GM19455 (cell line): Measurements from ENCODE around the gene MCM3AP.
"Not testable (repeated sequence)": the region's sequence is repeated elsewhere in the genome, so short reads cannot be mapped to it uniquely, and the experiment has no call there.

Experiments
- ATAC-seq: cut with Tn5 transposase; IDR thresholded peaks from one replicate; pipeline ENCODE4 v1.9.1; 2021; ENCODE audit not compliant: unreplicated experiment

The MCM3AP gene

GRCh38 chr21:46207006-46207919, 78.1 kb downstream of the MCM3AP start:
- ATAC-seq: no peak

DNA sequence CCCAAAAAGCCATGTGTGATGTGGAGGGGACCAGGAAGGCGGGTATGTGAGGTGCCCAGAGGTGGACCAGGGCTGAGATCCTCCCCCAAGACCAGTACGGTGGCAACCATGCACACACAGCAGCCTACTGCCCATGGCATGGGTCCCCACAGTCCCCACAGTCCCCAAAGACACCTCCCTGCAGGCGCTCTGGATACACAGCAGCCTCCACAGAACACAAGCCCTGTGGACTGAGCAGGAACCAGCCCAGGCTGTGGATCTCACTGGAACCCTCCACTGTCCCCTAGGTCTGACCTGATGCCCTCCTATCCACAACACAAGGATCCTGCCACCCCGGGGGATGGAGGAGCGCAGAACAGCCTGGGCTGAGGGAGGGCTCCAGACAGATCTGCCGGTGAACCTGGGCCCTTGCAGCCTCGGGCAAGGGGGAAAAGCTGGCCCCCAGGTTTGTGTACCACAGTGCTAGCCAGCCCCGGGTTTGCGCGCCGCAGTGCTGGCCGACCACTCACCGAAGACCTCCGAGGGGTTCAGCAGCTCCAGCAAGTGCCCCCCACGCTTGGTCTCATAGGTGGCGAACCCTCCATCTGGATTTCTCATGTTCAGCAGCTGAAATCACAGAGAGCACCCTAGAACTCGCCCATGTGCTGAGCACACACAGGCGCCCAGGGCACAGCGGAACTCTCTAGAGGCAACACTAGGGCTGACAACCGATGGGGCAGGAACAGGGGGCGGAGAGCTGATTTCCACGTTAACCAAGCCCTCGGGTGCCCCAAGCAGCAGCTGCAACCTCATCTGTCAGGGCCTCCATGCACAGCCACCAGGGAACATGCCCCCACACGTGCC, 79.0 kb downstream of the MCM3AP start:
- no peak for ATAC-seq

DNA sequence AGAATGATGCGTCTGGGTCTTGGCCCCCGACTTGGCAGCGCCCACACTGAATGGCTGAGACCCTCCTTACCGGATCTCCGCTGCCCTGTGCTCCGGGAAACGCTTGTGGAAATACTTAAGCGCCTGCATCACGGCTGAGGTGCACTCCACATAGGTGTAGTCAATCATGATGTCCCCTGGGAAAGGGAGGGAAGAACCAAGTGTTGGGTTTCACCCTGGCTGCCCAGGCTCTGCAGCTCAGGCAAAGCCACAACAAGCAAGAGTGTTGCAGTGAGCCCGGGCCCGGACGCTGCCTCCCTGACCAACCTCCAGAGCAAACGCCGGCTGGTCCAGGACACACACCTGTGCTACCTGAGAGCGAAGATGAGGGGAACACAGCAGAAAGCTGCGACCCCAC, 79.6 kb downstream of the MCM3AP start:
- ATAC-seq: no peak

GRCh38 chr21:46205166-46205565, 80.2 kb downstream of the MCM3AP start:
- no peak for ATAC-seq

- ATAC-seq: no peak
Measured at GRCh38 chr21:46203203-46203600, 82.2 kb downstream of the MCM3AP start.

DNA sequence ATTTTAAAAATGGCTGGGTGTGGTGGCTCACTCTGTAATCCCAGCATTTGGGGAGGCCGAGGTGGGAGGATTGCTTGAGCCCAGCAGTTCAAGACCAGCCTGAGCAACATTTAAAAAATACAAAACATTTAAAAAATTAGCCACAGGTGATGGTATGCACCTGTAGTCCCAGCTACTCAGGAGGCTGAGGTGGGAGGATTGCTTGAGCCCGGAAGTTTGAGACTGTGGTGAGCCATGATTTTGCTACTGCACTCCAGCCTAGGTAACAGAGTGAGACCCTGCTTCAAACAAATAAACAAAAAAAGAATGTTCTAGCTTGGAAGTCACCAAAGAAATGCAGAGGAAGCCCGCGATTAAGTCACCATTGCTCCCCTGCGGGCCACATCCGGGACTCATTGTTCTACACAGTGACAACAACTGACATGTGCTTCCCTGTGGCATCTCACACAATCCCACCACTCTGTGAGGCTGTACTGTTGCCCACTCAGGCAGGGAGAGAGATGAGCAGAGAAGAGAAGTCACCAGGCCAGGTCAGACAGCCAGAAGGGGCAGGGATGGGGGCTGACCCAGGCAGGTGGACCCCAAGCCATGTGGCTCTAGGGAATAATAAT, 82.7 kb downstream of the MCM3AP start:
- ATAC-seq: no peak

DNA sequence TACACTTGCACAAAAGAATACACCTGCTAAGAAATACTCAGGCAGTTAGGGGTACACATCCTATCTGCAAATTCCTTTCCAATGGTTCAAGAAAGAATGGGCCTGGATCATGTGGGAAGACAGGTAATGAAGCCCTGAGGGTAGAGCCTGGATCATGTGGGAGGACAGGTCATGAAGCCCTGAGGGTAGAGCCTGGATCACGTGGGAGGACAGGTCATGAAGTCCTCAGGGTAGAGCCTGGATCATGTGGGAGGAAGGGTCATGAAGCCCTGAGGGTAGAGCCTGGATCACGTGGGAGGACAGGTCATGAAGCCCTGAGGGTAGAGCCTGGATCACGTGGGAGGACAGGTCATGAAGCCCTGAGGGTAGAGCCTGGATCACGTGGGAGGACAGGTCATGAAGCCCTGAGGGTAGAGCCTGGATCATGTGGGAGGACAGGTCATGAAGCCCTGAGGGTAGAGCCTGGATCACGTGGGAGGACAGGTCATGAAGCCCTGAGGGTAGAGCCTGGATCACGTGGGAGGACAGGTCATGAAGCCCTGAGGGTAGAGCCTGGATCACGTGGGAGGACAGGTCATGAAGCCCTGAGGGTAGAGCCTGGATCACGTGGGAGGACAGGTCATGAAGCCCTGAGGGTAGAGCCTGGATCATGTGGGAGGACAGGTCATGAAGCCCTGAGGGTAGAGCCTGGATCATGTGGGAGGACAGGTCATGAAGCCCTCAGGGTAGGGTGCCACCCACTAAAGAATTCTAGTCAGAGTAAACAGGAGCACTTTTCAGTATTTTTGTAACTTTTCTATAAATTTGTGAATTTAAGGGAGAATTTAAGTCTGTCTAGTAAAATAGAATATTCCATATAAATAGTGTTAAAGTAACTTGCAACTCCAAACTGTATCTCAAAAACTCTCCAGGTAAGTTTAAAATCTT, 84.3 kb downstream of the MCM3AP start:
- ATAC-seq: not testable (repeated sequence)

DNA sequence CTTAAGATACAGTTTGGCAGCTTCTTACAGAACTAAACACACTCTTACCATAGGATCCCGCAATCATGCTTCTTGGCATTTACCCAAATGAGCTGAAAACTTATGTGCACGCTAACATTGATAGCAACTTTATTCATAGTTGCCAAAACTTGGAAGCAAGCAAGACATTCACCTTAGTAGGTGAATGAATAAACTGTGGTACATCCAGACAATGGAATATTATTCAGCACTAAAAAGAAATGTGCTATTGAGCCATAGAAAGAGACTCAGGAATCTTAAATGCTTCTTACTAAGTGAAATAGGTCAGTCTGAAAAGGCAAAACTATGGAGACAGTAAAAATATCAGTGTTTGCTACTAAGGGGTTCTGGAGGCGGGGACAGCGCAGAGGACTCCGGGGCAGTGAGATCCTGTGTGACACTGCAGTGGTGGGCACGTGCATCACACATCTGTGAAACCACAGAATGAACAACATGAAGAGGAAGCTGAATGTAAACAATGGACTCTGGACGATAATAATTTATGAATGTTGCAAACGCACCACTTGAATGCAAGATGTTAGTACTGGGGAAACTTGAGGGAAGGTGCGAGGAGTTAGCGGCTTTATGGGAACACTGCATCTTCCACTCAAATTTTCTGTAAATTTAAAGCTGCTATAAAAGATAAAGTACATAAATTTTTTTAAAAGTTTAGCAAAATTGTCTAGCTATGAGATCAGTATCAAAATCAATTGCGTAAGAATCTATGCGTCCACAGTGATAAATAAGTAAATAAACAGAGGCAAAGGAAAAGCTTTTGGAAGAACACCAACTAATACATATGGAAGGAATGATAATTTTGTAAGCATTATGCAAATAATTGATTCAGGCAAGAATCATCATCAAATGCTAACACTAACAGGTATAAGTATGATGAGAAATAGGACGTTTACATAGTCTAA, 85.7 kb downstream of the MCM3AP start:
- ATAC-seq: no peak

DNA sequence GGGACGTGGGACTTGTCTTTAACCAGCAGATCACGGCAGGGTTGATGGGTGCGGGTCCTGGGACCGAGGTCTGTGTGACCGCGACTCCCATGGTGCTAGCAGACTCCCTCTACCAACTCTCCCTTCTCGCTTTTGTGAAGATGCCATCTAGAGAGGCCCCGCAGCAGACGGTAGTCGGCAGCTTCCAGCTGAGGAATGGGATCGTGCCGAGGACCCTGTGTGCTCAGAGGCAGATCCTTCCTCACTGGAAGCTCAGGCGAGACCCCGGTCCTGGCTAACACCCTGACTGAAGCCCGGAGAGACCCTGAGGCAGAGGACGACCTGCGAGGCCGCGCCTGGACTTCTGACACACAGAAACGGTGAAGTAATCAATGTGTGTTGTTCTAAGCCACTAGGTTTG, 88.7 kb downstream of the MCM3AP start:
- no peak for ATAC-seq

- no peak for ATAC-seq
Measured at GRCh38 chr21:46195595-46196195, 89.7 kb downstream of the MCM3AP start.

DNA sequence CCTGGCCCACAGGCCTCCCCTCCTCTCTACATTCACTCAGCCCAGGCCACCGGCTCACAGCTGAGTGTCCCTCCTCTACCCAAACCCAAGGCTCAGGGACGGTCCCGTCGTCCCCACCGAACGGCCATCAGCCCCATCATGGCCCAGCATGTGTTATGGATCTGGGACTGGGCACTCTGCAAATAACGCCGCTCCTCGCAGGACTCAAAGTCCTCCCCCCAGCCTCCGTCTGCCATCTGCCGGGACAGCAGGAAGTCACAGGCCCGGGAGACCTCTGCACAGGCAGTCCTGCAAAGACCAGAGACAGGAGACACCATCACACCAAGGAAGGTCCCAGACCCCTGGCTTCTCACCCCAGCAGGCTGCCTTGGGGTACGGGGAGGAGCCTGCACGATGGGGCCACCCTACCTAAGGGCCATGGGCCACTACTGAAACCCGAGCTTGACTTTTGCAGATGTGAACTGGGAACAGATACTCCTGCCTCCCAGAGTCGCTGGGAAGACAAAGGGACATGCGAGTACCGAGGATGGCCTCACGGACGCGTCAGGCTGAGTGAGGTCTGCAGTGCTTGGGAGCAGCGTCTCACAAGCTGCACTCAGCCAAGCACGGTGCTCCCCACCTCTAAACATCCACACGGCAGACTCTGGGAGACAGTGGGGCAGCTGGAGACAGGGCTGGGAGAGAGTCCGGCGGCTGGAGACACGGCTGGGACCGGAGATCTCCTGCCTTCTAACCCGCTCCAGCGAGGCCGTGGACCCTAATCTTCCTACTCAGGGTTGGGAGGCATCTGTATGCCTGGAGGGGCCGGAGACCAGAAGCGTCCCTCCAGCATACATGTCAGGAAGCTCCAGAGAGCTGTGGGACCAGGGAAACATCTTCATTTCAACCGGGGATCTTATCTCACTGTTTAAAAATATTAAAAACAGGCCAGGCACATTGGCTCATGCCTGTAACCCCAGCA, 90.8 kb downstream of the MCM3AP start:
- ATAC-seq: no peak

DNA sequence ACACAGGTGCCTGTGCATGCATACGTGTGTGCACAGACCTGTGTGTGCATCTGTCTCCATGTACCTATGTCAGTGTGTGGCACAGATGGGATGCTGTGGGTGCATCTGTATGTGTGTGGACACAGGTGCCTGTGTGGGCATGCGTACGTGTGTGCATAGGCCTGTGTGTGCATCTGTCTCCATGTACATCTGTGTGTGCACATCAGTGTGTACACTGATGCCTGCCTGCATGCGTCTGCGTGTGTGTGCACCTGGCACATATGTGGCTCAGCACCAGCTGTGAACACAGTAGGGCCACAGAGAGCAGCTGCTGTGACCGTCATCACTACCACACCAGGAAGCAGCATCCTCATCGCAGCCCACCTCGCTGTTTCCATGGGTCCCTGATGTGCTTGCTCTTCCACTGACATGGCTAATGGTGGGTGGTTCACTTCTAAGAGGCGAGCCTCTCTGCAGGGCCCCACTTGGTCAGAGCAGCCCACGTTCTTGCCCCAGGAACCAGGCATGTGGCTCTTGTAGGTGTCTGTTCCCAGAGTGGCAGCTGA, 91.5 kb downstream of the MCM3AP start:
- no peak for ATAC-seq

DNA sequence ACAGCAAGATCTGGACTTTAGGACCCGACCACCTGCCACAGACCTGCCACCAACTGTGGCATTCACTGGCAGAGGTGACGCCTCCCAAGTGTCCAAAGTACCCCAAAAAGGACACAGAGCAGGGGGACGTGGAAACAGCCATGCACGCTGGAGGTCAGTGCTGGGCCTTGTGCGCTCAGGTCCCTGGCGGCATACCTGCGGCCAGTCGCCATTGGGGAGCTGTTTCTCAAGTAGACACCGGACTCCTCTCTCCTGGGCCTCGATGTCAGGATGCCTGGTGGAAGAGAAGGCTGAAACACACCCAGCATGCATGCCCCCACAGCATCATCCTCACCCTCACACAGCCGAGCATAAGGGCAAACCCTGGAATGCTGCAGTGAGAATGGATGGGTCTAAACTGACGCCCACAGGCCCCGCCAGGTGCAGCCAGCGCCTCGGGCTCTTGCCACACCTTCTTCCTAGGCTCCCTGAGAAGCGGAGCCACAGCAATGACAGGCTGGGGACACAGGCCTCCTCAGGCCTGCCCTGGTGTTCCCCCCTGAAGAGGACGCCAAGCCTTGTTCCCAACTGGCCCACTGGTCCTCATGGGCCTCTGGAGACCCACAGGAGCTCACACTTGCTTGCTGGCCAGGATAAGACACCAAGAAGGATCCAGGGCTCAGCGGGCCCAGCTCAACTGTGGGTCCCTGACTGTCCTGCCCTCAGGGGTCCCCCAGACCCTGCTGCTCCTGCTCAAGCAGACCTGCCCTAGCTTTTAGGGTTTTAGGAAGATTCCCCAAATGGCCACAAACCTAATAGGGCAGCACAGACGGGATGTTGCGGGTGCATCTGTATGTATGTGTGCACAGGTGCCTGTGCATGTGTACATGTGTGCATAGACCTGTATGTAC, 93.5 kb downstream of the MCM3AP start:
- no peak for ATAC-seq

- ATAC-seq: no peak
Measured at GRCh38 chr21:46191257-46191685, 94.1 kb downstream of the MCM3AP start.

- no peak for ATAC-seq
Measured at GRCh38 chr21:46190491-46191131, 94.8 kb downstream of the MCM3AP start.

- no peak for ATAC-seq
Measured at GRCh38 chr21:46189959-46190490, 95.4 kb downstream of the MCM3AP start.
